Measurements from ENCODE around the gene MATN3.

MATN3 gene, protein sequence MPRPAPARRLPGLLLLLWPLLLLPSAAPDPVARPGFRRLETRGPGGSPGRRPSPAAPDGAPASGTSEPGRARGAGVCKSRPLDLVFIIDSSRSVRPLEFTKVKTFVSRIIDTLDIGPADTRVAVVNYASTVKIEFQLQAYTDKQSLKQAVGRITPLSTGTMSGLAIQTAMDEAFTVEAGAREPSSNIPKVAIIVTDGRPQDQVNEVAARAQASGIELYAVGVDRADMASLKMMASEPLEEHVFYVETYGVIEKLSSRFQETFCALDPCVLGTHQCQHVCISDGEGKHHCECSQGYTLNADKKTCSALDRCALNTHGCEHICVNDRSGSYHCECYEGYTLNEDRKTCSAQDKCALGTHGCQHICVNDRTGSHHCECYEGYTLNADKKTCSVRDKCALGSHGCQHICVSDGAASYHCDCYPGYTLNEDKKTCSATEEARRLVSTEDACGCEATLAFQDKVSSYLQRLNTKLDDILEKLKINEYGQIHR

DNA sequence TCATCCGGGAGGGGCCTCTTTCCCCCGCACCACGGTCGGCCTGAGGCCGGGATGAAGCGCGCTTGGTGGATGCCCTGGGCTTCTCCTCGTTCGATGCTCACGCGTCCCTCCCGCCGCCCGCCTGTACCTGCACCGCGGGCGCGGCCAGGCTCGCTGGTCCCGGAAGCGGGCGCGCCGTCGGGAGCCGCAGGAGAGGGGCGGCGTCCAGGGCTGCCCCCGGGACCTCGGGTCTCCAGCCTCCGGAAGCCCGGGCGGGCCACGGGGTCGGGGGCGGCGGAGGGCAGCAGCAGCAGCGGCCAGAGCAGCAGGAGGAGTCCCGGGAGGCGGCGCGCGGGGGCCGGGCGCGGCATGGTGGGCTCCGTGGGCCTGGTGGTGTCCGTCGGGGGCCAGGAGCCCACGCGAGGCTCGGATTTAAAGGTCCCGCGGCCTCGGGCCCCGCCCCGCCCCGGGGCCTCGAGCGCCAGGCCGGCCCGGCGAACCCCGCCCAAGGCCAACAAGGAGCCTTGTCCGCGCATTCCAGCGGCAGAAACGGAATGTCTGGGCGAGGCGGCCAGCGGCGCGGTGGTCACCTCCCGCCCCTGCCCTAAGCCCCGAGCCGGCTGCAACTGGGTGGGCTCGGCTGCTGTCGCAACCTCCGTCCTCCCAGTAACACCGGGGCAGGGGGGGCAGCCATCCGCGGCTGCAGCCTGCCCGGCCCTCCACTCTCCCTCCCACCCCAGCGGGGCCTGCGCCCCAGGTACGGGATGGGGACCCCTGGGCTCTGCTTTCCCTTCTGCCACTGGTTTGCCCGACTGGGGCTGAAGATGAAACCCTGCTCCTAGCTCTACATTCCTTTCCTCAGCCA, at the start of gene MATN3:
Gene MATN3, minus strand, starts transcription at position 387 of the 844 bp plus-strand sequence. Its CDS starts 37 bp downstream, at position 350.
- Histone ChIP-seq H3K27me3 (peaks cover 50% of the 10 kb centered on the region), H3K4me3 (peak within 1 kb of the TSS; percentile 61), H3K4me2 (peak within 1 kb of the TSS; percentile 79), H4K20me1 (0 out of 2 replicates have a peak, but pooled peaks cover 12% of the 10 kb centered on the region), H3K9ac (no peak within 1 kb of the TSS), H3K4me1 (peaks cover 15% of the 10 kb centered on the region), H3K9me3 (peaks cover 19% of the 10 kb centered on the region), H3K36me3 (no peaks in the 10 kb centered on the region), H3K27ac (no peak within 1 kb of the TSS)
- no peak for TF ChIP-seq Cebpa-rat (IDR thresholded peaks at IDR 0.05)

DNA sequence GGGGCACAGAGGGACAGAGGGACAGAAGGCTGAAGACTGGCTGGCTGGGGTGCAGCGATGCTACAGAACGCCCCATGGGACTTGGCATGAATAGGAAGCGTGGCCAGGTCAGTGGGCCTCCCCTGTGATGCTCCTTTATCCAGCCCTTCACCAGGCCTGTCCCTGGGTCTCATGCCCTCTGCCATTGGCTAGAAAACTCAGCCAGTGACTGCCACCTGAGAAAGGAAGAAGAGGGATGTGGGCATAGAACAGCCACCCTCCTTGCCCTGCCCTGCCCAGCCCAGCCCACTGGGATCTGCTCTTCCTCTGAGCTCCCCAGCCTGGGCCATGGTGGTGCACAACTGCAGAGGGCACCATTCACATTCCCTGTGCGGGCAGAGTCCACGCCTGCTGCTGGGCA, 49.5 kb upstream of the MATN3 start:
- TF ChIP-seq Cebpa-rat (IDR thresholded peaks at IDR 0.05): no peak
- no peaks in the 10 kb centered on the region for H3K27me3 ChIP-seq
- no peak overlapping the region for H3K27ac ChIP-seq

DNA sequence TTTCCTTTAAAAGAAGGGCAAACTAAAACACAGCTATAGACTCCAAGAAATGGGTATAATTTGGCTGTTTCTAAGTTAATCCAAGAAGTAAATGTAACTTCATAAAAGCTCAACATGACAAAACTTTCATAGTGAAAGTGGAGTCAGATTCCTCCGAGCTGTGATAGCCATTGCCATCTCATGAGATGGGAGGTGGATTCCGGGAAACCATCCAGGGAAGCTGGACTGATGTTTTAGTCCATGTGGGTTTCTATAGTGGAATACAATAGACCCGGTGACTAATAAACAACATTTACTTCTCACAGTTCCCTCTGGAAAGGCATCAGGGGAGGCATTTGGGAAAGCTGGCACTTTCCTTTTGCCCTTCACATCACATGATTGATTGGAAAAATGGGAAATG, 49.0 kb upstream of the MATN3 start:
- H3K36me3 ChIP-seq: no peaks in the 10 kb centered on the region
- no peaks in the 10 kb centered on the region for H3K27me3 ChIP-seq
- no peak overlapping the region for H3K4me2 ChIP-seq
- peaks cover 5% of the 10 kb centered on the region; the same call in 1 of the 2 replicates for H3K9me3 ChIP-seq
- no peak for TF ChIP-seq Cebpa-rat (IDR thresholded peaks at IDR 0.05)
- no peak overlapping the region for H3K4me3 ChIP-seq
- H3K4me1 ChIP-seq: no peaks in the 10 kb centered on the region
- no peaks in the 10 kb centered on the region for H4K20me1 ChIP-seq
- no peak overlapping the region for H3K9ac ChIP-seq
- no peak overlapping the region for H3K27ac ChIP-seq

More for the DNA sequence above, 49.5 kb upstream of the MATN3 start:
- Histone ChIP-seq H3K9me3 (peaks cover 6% of the 10 kb centered on the region; the same call in 1 of the 2 replicates), H3K4me1 (no peaks in the 10 kb centered on the region), H4K20me1 (no peaks in the 10 kb centered on the region), H3K4me2 (no peak overlapping the region), H3K9ac (no peak overlapping the region), H3K4me3 (no peak overlapping the region), H3K36me3 (no peaks in the 10 kb centered on the region)

DNA sequence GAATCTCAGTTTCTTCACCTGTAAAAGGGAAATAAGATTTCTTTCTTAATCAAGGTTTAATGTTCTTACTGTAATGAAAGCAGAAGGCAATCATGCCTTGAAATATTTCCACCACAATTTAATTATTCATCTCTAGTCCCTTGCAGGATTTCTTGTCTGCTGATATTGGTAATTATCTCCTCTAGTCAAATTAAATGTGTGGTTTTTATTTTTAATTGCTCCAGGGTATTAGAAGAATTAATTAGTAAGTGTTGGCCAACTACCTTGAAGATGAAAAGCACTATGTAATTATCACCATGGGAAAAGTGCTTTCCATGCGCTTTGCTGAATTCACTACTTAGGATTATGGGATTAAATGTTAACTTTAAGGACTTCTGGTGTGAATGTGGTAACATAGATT, 47.6 kb upstream of the MATN3 start:
- H3K27ac ChIP-seq: no peak overlapping the region
- H3K4me1 ChIP-seq: no peaks in the 10 kb centered on the region
- H3K4me3 ChIP-seq: no peak overlapping the region
- H3K36me3 ChIP-seq: no peaks in the 10 kb centered on the region
- no peaks in the 10 kb centered on the region for H4K20me1 ChIP-seq
- no peak for TF ChIP-seq Cebpa-rat (IDR thresholded peaks at IDR 0.05)
- H3K9ac ChIP-seq: no peak overlapping the region
- peaks cover 5% of the 10 kb centered on the region; the same call in 1 of the 2 replicates for H3K9me3 ChIP-seq
- no peak overlapping the region for H3K4me2 ChIP-seq
- no peaks in the 10 kb centered on the region for H3K27me3 ChIP-seq

DNA sequence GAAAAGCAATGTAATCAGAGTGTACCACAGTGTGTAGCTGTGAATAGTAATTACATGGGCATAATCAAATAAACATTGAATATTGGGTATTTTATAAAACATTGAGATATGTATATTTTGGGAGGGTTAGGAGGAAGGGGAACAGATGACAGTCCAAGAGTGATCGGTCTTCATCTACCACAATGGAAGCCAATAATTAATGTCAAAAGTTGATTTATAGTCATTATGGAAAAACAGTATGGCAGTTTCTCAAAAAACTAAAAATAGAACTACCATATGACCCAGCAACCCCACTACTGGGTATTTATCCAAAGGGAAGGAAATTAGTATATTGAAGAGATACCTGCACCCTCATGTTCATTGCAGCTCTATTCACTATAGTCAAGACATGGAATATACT, 44.8 kb upstream of the MATN3 start:
- H3K4me1 ChIP-seq: peaks cover 7% of the 10 kb centered on the region
- no peaks in the 10 kb centered on the region for H3K36me3 ChIP-seq
- no peaks in the 10 kb centered on the region for H4K20me1 ChIP-seq
- no peak overlapping the region for H3K4me3 ChIP-seq
- H3K4me2 ChIP-seq: no peak overlapping the region
- TF ChIP-seq Cebpa-rat (IDR thresholded peaks at IDR 0.05): no peak
- no peaks in the 10 kb centered on the region for H3K27me3 ChIP-seq
- no peaks in the 10 kb centered on the region for H3K9me3 ChIP-seq
- no peak overlapping the region for H3K27ac ChIP-seq
- H3K9ac ChIP-seq: no peak overlapping the region

DNA sequence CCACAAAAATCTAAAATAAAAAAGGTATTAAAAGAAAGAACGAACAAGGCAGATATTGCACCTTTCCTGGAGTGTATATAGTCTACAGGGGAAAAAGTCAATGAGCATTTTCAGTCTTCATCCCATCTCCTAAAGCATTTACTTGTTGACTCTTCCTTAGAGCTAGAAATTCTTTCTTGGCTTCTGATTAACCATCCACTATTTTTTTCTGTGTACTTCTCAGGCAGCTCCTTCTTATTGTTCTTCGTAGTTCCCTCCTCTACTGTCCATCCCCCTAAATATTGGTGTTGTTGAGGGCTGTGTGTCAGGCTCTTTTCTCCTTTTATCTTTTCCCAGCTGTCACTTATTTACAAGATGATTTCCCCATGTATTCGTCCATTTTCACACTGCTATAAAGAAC, 42.5 kb upstream of the MATN3 start:
- H3K36me3 ChIP-seq: no peaks in the 10 kb centered on the region
- no peak overlapping the region for H3K4me2 ChIP-seq
- no peaks in the 10 kb centered on the region for H3K9me3 ChIP-seq
- peaks cover 9% of the 10 kb centered on the region for H3K4me1 ChIP-seq
- H4K20me1 ChIP-seq: no peaks in the 10 kb centered on the region
- TF ChIP-seq Cebpa-rat (IDR thresholded peaks at IDR 0.05): no peak
- no peak overlapping the region for H3K27ac ChIP-seq
- H3K9ac ChIP-seq: no peak overlapping the region
- H3K4me3 ChIP-seq: no peak overlapping the region
- H3K27me3 ChIP-seq: no peaks in the 10 kb centered on the region

DNA sequence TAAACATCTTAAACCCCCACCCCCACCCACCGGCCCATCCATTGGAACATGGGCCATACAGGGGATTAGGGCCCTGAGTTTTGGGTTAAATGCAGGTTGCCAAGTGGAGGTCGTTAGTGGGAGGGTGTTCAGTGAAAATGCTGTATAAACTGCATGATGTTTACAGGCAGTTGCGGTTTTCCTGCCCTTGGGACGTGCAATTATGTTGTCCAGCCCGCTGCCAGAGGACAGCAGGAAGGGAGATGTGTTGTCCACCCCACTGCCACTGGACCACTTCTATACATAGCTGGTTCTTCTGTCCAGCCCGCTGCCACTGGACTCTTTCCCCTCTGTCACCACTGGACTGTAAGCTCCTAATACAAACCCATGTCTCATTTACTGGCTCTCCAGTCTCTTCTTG, 41.7 kb upstream of the MATN3 start:
- TF ChIP-seq Cebpa-rat (IDR thresholded peaks at IDR 0.05): no peak
- Histone ChIP-seq H3K4me3 (no peak overlapping the region), H3K4me1 (peaks cover 9% of the 10 kb centered on the region), H4K20me1 (no peaks in the 10 kb centered on the region), H3K36me3 (no peaks in the 10 kb centered on the region), H3K27ac (no peak overlapping the region), H3K9ac (no peak overlapping the region), H3K4me2 (no peak overlapping the region), H3K9me3 (no peaks in the 10 kb centered on the region), H3K27me3 (no peaks in the 10 kb centered on the region)

DNA sequence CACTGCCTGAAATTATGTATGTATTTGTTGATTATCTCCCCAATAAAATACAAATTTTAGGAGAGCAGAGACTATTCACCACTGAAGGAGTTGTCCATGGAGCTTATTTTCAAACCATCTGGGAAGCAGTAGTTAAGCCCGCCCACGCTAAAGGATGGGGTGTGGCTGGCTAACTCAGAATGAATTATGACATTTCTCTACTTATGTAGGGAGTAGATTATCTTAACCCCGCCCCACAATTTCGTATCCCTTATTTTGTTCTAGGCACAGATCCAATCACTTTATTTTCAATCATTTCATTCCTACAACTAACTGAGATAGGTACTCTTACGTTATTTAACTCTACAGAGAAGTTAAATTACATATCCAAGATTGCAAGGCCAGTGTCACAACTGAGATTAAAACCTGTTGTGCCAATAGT, 40.4 kb upstream of the MATN3 start:
- peaks cover 9% of the 10 kb centered on the region; the same call in 1 of the 2 replicates for H4K20me1 ChIP-seq
- H3K36me3 ChIP-seq: no peaks in the 10 kb centered on the region
- H3K9me3 ChIP-seq: no peaks in the 10 kb centered on the region
- H3K9ac ChIP-seq: no peak overlapping the region
- peaks cover 22% of the 10 kb centered on the region for H3K4me1 ChIP-seq
- H3K27me3 ChIP-seq: no peaks in the 10 kb centered on the region
- peak overlapping the region; percentile 75 for H3K4me2 ChIP-seq
- no peak overlapping the region for H3K4me3 ChIP-seq
- no peak overlapping the region for H3K27ac ChIP-seq
- no peak for TF ChIP-seq Cebpa-rat (IDR thresholded peaks at IDR 0.05)

DNA sequence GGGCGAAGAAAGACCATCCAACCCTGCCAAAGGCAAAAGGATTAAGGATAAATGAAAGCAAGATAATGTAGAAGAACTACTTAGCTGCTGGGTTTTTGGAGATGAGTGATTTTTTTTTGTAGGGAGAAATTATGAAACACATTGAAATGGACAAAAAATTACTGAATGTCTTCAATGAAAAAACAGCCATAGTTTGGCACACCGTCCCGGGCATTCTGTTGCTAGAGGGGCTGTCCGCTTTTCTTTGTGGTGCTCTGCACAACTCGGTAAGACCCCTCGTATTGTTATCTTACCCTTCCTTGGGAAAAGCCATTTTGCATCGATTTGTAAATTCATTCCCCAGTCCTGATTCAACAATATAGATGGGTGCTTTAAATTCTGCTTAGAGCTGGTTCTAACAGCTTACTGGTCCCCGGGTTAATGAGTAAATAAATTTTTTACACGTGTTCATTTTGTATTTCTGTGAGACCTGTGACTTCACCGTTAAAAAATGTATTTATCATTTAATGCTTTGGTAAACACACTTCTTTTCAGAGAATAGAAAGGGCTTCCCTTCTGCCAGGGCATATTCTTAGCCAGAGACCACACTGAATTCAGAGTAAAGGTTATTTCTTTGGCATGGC, 39.9 kb upstream of the MATN3 start:
- Histone ChIP-seq H3K9me3 (no peaks in the 10 kb centered on the region), H3K27me3 (no peaks in the 10 kb centered on the region), H3K4me2 (peak overlapping the region; percentile 75), H3K27ac (peak overlapping the region; percentile 85), H3K9ac (peak overlapping the region; percentile 92), H3K4me1 (peaks cover 24% of the 10 kb centered on the region), H4K20me1 (peaks cover 13% of the 10 kb centered on the region; the same call in 1 of the 2 replicates), H3K4me3 (peak overlapping the region; percentile 90), H3K36me3 (no peaks in the 10 kb centered on the region)
- TF ChIP-seq Cebpa-rat (IDR thresholded peaks at IDR 0.05): no peak

Data from BLaER1 (cell line).